OCI-LY1 (cell line): ENCODE measurements around the gene OR2T8.

Experiments
- CTCF ChIP-seq: fragments of 200-600 bp; sonication (generic), shearing (Covaris generic); IDR thresholded peaks from 2 replicates; pipeline ENCODE4 v1.5.1; 2017; ENCODE audit warnings: mild to moderate bottlenecking, antibody characterized with exemption, low read length, moderate library complexity, mixed read lengths
- EZH2 ChIP-seq: fragments of 200-600 bp; sonication (generic), shearing (Covaris generic); IDR thresholded peaks from 2 replicates; pipeline ENCODE4 v1.8.0; 2017; ENCODE audit warnings: borderline replicate concordance, mixed run types, mild to moderate bottlenecking, antibody characterized with exemption, low read length, moderate library complexity, mixed read lengths

- TF ChIP-seq CTCF (no peak), EZH2 (no peak)
Measured at GRCh38 chr1:247942624-247943023, 22.6 kb downstream of the OR2T8 start.
